CD4-positive, alpha-beta T cell treated with Interleukin-6 at 100 ng/mL for 8 hours (primary cell): ENCODE measurements around the gene DNAJC7.

Experiments
- DNase-seq: peaks from one replicate; pipeline ENCODE4 v3.0.0-alpha.2; 2020; ENCODE audit warnings: mixed read lengths, low spot score

The DNAJC7 gene, protein sequence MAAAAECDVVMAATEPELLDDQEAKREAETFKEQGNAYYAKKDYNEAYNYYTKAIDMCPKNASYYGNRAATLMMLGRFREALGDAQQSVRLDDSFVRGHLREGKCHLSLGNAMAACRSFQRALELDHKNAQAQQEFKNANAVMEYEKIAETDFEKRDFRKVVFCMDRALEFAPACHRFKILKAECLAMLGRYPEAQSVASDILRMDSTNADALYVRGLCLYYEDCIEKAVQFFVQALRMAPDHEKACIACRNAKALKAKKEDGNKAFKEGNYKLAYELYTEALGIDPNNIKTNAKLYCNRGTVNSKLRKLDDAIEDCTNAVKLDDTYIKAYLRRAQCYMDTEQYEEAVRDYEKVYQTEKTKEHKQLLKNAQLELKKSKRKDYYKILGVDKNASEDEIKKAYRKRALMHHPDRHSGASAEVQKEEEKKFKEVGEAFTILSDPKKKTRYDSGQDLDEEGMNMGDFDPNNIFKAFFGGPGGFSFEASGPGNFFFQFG

DNA sequence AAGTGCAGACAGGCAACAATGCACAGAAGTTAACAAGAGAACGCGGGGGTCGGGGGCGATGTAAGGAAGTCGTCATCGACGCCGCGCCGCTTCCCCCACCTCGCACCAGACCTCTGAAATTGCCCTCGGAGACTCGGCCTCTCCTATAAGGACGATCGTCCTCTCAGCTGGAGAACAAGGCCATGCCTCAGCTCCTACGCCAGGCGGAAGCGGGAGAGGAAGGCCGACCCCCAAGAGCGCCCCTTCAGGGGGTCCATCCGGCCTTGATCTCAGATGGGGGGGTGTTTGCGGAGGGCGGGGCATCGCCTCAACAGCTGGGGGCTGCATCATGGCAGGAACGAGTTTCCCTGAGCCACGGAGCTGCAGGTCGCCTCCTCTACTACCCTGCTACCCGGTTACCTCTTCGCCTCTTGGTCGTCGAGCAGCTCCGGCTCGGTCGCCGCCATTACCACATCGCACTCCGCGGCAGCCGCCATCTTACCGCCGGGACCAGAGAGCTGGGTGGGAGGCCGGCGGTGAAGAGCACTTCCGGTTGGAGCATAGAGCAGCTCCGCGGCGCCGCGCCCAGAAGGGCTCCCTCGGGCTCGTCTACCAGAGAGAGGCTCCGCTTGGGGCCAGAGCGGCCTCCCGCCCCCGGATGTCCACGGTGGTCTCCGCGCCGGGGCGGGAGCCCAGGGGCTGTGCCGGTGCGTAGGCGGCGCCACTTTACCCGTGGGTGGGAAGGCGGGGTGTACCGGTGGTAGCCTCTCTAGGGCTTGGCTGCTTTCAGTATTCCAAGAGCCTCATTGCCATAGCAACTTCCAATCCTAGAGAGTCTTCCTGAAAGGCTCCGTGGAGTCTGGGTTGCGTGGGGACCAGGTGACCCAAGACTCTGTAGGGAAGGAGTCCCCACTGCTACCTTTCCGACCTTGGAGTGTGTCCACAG, at the start of gene DNAJC7:
Gene DNAJC7, minus strand, starts transcription at position 499 of the 925 bp plus-strand sequence. Its CDS starts 23 bp downstream, at position 476.
- peak; percentile 89 for DNase-seq

DNA sequence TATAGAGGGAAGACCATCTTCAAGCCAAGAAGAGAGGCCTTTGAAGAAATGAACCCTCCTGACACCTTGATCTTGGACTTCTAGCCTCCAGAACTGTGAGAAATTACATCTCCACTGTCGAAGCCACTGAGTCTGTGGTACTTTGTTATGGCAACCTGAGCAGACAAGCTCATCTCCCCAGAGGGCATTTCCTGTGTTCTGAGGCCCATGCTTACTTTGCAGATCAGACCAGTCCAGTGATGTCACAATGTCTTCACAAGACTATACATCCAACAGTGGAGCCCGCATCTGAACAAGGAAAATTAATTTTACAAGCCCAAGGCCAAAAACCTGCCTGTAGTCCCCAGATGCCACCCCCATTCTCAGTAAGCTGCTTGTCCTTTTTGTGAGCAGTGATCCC, 48.0 kb upstream of the DNAJC7 start:
- DNase-seq, result no peak

DNA sequence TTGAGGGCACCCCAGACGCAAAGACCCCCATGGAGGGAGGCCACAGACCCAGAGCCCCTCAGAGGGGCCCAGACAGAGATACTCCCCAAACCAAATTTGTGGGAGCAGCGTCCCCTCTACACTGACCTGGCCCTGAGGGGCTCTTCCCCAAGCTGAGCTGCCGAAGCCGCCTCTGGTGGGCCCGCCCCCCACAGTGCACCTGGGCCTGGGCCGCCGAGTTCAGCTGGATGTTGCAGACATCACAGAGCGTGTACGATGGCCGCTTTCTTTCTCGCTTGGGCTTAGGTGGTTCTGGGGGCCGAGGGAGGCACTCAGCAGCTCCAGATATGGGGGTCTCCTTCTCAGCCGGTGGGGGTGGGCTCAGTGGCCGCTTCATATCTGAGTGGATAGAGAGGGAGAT, 45.4 kb upstream of the DNAJC7 start:
- DNase-seq, result no peak

DNA sequence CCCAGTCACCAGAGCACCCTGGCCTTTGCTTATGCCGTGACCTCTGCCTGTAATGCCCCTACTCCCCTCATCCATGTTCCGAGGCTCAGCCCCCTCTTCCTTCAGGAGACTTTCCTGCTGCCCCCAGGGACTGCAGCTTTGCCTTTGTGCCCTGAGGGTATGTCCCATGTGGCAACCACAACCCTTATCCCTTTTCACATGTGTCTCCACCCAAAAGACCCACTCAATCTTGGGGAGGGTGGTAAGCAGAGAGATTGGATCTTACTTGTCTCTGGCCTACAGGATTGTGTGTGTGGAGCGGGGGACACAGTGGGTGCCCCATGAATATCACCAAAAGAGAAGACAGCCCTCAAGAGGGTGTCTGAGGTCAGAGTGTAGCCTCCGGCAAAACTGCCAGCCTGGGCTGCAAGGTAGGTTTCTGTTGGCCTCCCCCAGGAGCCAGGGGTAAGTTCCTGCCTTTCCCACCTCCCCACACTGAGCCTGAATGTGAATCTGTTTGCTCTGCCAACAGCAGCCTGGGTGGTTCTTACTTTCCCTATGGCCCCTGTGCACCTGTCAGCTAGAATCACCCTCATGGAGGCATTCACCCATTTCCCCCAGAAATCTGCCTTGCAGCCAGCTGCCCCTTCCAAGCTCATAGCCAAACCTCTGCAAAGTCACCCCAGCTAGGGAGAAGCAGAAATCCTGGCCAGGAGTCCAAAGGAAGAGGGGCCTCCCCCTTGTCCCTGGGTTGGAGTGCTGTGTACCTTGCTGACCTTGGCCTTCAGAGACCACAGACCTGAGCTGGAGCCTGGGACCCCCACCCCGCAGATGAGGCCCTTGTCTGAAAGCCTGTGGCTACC, 44.6 kb upstream of the DNAJC7 start:
- no peak for DNase-seq

DNA sequence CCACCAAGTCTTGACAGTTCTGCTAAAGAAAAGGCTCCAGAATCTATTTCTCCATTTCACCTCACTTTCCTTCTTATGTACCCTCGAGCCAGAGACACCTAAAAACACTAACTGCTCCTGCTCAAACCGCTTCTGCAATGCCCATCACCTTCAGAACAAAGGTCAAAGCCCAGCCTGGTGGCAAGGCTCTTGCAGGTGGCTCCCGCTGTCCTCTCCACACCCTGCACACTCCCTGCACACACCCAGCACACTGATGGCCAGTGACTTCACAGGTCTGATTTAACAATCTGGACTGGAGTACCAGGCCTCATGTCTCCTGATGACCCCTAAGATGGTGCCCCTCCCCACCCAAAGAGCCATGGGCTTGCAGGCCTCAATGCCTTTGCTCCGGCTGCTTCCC, 43.0 kb upstream of the DNAJC7 start:
- no peak for DNase-seq

DNA sequence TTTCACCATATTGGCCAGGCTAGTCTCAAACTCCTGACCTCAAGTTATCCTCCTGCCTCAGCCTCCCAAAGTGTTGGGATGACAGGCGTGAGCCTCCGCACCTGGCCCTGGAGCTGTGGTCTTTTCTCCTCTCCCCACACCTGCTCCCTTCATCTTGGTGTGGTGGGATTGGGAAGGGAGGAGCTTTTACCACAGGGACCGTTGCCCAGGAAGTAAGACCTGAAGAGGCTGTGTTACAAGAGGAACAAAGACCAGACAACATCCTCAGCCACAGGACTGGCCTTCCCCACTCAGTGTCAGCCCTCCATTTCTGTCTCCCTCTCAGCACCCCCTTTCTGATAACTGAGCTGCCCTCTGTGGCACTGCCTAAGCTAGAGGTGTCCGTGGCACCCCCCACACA, 42.6 kb upstream of the DNAJC7 start:
- DNase-seq, result no peak

DNA sequence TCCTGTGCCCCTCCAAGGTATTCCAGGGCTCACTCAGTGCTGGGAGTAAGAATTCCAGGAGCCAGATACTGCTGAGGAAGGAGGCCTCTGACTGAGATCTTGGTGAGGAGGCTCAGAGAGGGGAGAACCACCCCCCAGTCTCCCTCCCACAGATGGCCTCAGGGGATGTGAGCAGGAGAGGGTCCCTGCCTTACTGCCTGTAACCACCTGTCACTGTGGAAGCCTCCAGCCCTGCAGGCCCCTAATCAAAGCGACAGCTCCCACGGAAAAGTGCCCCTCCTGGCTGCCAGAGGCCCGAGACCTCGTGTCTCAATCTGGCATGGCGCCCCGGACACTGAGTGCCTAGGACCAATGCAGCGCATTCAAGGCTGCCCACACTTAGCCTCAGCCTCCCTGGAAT, 40.8 kb upstream of the DNAJC7 start:
- DNase-seq, result no peak

DNA sequence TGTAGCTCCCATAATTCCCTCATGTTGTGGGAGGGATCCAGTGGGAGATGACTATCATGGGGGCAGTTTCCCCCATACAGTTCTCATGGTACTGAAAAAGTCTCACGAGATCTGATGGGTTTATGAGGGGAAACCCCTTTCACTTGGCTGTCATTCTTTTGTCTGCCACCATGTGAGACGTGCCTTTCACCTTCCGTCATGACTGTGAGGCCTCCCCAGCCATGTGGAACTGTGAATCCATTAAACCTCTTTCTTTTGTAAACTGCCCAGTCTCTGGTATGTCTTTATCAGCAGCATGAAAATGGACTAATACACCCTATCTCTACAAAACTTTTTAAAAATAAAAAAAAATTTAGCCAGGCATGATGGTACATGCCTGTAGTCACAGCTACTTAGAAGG, 39.4 kb upstream of the DNAJC7 start:
- no peak for DNase-seq

DNA sequence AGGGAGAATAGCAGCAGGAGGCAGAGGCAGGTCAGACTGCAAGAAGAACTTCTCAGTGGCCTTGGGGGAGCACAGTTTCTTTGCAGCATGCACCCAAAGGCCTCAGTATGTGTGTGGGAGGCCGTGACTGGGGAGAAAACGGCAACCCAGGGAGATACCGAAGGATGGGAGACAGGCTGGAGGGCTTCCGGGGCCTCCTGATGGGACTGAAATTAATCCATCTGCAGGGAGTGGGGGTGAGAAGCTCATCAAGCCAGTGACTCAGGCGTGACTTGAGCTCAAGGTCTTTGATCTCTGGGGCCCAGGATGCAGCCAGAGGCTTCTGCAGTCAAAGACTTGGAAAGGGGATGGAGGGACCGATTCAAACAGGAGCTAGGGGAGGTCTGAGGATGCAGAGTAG, 38.3 kb upstream of the DNAJC7 start:
- DNase-seq, result no peak

DNA sequence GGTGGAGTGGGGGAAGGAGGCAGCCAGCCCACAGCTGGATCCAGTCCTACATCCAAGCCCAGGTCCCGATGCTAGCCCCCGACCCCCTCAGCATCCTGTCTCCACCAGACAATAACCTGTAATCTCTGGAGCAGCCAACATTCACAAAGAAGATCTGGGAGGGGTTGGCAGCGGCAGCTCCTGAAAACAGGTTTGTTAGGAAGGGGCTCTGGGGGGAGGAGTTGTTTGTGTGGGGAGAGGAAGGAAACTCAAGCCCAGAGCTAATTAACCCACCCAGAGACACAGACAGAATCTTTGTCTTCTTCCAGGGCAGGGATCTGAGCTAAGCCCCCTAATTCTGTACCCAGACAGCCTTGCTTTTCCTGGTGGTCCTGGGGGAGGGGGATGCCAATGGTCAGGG, 37.8 kb upstream of the DNAJC7 start:
- no peak for DNase-seq

DNA sequence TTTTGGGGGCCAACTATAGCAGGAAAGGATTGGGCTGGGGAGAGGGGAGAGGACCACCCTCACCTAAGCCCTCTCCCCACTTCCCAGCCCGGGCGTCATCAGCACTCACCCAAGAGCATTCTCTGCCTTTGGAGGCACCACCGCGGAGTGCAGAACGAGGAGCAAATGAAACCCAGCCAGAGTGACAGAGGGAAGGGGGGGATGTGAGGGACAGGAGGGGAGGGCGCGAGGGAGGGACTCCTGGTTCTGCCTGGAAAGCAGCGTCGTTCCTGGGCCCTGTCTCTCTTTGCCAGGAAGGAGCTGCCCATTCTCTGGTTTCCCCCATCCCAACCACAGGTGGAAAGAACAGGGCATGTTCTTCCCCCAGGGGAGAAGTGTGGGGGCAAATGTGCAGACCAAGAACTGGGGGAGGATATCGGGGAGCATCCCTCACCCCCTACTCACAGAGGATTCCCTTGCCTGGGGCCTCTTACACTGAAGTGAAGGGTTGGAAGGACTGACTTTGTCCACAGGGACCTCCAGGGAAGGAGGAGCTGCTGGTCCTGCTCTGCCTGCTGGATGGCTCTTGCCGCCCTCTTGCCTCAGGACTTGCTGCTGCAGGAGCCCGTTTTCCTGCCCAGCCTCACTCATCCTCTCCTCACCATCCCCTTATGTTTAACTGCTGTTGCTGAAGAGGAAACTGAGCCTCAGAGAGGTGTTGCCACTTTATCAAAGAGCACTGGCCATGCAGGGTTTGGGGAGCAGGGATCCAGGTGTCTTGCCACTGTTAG, 36.7 kb upstream of the DNAJC7 start:
- DNase-seq, result no peak

DNA sequence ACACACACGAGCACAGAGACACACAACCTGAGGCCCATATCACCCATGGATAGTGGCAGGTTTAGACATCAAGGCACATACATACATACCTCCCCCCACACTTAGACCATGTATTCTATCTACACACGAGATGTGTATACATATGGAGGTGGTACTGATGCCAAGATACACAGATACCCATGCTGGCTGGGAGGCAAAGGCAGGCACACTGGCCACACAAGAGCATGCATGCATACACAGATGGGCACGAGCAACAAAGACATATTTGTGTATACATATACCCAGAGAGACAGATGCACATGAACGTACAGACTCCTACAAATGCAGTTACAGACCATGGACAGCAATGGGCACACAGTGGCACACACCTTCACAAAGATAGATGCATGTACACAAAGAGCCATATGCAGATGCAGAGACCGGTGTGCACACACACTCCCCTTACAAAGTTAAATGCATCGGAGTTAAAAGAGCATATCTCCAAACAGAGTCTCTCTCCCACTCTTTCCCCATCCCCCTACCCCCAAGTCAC, 35.2 kb upstream of the DNAJC7 start:
- DNase-seq, result no peak

DNA sequence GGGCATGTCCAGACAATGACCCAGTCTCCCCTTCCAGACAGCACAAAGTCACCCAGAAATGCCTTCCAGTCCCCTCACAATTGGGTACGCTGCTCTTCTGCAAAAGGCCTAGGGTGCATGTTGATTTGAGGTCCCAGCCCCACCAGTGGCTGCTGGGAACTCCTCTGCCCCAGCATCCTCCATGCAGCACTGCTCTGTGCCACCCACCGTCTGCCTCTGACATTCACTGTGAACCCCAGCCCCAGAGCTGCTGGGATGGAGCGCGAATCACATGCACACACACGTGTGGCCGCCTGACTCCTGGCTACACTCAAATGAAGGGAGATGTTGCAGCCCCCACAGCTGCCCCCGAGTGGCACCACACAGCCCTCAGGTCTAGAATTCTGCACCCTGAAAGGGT, 34.4 kb upstream of the DNAJC7 start:
- DNase-seq, result no peak

DNA sequence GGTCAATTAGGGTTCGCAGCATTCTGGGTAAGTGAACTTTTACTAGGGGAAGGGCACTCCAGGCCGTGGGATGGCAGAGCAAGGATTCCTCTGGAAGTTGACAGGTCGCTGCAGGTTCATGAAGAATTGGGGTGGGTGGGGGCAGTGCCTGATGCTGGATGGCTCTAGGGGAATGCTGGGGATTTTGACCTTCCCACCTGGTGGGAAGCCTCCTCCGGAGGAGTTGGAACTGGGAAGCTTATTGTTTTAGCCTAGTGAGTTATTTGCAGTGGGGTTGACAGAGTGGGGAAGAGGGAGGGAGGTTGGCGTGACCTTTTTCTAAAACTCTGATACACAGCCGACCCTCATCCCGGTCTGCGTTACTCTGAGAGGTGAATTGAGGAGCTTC, 33.8 kb upstream of the DNAJC7 start:
- no peak for DNase-seq

DNA sequence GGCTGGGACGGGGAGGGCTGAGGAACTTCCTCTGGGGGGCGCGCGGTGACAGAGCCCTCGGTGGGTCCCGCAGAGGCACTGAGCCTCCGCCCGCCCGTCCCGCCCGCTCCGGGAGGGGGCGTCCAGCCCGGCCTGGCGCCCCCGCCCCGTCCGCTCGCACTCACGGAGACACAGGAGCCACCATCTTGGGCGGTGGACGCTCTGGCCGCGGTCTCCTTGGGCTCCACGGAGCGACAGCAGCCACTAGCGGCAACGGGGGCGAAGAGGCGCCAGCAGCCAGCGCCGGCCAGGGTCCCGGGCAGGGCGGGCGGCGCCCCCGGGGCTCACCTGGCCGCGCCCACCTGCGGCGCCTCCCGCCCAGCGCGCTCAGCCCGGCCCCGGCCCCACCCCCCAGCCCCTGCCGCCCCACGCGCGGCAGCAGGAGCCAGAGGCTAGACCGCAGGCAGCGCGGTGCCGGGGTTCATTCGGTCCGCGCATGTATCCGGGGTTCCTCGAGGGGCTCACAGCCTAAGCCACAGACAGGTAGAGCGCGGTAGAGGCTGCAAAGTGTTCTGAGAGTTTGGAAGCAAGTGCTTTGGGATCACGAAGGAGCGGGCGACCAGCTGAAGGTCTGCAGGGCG, 33.3 kb upstream of the DNAJC7 start, which contains the start of gene C17orf113:
Gene C17orf113, minus strand, starts transcription at position 209 of the 620 bp plus-strand sequence. CDS start 7,225 bp downstream, outside the sequence.
- peak; percentile 38 for DNase-seq

DNA sequence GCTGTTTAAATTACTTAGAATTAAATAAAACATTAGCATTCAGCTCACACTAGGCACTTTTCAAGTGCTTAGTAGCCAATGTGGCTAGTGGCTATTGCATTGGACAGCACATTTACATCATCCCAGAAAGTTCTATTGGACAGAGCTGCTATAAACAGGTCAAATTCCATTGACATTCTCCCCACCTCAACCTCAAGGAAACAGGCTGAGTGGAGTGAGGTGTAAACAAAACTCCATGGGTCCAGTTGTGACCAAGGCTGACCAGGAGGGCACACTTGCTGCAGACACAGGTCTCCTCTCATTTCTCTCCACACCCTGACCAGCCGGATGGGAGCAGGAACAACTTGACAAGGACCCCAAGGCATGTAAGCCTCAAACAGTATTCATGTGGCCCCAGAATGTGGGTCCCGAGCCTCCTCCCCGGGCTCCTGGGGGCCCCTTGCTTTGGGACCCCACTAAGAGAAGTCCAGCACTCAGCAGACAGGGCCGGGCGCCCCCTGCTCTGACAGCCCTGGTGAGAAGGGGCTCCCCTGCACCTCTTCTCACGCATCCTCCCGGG, 32.7 kb upstream of the DNAJC7 start:
- no peak for DNase-seq

DNA sequence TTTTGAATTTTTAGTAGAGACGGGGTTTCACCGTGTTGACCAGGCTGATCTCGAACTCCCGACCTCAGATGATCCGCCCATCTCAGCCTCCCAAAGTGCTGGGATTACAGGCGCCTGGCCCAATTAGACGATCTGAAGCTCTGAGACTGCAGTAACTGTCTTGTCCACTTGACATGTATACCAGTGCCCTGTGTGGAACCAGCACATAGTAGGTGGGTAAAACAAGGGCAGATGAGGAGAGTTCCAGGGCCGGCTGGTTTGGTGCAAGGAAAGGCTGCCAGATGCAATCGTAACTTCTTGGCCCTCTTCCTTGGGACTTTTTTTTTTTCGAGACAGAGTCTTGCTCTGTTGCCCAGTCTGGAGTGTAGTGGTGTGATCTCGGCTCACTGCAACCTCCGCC, 30.1 kb upstream of the DNAJC7 start:
- no peak for DNase-seq

DNA sequence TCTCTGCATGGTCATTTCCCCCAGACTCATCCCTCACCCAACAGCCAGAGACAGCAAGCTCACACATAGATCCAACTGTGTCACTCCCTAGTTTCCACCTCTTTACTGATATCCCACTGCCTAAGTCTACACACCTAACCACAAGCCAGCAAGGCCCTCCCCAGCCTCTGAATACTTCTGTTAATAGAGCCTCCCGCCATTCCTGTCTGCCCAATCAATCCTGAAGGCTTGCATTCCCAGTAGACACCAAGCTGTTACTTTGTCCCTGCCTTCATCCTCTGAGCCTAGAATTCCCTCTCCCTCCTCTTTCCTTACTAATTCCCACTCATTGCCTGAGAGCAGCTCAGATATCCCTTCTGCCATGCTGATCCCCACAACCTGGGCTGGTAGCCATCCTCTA, 28.5 kb upstream of the DNAJC7 start:
- DNase-seq, result no peak

DNA sequence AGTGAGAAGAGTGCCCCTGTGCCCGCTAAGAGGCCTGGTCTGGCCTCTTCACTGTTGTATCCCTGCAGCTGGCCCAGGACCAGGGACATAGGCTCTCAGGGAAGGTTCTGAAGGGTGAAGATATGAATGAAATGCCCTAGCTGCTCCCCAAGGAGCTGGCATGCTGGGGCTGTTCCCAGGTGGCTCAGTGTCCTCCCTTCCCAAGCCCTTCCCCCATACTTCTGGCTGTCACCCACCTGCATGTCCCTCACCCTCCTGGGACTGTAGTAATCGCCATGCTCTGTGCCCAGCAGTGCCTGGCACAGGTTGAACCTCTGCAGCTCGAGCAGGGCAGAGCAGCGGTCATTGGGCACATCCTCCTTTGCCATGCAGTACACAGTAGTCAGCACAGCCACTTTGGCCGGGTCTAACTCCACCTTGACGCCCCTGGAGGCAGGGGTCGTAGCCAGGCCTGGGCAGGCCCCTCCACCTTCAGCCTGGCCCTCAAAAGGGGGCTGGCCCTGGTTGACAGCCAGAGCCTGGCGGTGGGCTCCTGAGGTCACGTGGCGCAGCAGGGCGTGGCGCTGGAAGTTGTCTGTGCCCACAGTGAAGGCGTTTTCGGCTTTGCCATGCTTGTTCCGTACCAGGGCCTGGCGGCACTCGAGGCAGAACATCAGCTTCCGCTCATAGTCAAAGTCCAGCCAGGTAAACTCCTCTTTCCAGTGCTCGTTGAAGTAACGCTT, 25.5 kb upstream of the DNAJC7 start:
- no peak for DNase-seq
